ENCODE data around the gene SLC6A7.
"Not testable (repeated sequence)": the region's sequence is repeated elsewhere in the genome, so short reads cannot be mapped to it uniquely, and the experiment has no call there.

SLC6A7 gene

DNA sequence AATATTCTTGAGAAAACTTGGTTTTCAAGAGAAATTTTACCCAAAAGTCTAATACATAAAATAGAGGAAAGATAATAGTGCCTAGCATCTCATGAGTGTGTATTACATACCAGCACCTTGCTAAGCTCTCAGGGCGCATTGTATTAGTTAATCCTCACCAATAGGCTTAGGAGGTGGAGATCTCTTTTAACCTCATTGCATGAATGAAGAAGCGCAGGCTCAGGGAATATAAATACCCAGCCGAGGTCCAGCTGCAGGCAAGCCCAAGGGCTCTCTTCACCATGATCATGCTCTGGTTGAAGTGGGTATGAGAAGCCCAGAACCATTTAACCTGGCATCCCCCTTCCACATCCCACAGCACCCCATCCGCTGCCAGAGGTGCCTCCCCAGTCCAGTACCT, 53.7 kb downstream of the SLC6A7 start:
- DNase-seq (ENCODE audit: low read depth): no peak

DNA sequence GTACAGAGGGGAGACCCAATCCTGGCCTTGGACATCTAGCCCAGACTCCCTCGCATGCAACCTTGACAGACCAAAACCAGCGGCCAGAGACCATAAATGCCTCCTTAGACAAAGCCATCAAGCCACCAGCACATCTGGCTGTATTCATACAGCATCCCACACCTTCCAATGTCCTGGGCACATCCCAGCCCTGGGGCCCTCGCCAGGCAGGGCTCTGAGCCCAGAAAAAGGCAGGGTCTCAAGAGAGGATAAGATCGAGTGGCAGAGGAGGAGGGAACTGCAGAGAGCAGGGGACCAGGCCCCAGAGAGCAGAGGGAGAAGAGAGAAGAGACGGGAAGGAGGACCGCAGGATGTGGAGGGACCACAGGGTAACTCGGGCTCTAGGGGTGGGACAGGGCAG, 54.3 kb downstream of the SLC6A7 start:
- DNase-seq (ENCODE audit: low read depth): no peak

DNA sequence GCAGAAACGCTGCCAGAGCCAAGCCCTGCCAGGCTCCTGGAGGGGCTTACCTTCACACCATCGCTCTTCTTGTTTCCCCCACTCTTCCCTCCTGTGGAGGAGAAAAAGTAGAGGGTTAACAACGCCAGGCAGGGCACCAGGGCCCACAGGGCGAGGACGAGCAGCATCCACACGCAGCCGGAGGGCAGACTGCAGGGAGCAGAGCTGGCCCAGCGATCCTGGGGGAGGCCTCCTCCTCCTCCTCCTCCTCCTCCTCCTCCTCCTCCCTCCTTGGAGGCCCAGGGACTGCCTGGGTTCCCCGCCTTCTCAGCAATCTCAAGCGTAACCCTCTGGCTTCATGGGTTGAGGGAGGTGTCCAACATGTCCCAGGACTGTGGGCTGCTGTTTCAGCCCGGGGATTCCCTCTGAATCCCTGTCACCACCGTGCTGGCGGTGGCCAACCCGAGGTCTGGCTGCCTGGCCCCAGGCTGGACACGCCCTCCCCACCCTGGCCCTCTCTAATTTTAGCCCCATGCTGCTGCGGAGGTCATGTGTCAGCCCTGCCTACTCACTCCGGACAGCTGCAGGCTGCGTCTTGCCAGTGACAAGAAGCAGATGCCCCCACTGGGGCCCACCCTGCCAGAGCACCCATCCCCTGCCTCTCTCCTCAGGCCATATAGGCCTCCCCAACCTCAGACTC, 55.4 kb downstream of the SLC6A7 start:
- DNase-seq (ENCODE audit: low read depth): peak; percentile 16

DNA sequence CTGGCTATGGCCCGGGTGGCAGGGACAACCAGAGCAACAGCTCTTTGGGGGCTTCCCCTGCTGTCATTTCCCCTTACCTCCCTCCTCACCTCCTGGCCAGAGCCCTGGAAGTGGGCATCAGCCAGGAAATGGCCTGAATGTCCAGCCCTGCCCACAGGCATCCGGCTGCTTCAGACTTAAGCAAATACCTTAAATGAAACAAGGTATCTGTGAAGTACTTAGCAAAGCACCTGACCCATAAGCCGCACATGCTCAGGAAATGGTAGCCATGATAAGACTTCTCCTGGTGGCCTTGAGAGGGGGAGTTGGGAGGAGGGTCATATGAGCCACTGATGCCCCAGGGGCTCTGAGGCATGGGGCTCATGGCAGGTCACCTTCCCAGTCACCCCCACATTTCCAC, 55.9 kb downstream of the SLC6A7 start:
- DNase-seq (ENCODE audit: low read depth): no peak

DNA sequence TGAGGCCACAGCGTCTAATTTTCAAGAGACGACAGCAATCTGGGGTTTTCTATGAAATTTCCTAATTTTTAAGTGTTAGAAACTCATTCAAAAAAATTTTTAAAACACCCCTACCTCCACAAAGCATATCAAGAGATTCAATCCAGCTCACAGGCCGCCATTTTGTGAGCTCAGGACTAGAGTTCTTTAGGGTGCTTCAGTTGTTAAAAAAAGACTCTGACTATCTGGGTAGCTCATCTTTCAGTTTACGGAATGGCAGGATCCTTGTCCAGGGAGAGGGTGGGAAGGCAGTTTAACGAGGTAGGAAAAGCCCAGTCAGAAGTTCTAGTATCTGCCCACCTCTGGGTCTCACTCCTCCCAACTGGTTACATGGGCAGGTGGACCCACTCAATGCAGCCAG, 56.6 kb downstream of the SLC6A7 start:
- no peak for DNase-seq (ENCODE audit: low read depth)

DNA sequence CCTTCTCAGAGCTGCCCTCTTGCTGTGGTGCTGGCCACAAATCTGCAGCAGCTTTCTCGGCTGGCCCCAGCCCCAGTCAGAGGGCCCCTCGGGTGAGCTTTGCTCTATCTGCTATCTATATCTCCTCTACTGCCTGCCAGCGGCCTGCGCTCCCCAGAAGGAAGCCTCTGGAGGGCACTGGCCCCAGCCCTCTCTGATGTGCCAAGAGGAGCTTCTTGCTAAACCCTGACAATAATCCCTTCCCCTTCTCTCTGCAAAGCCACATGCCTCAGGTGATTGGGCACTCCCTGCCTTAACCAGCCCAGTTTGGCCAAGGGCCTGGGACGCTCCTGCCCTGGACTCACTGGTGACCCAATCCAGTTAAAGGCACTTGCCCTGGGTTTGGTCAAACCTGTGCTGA, 57.0 kb downstream of the SLC6A7 start:
- no peak for DNase-seq (ENCODE audit: low read depth)

DNA sequence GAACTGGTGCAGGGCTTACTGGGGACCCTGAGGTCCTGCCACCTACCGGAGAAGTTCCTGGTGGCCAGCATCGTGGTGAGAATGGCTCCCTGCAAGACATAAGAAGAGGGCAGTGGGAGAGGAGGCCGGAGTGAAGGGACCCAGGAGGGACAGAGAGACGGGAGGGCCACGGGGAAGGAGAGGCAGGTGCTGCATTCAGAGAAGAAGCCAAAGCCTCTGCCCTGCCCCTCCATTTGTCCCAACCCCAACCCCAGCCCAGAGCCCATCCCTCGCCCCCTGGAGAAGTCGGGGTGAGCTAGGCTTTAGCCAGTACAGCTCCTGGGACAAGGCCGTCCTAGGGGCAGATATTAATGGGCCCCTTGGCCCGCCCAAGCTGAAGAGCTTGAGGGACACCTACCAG, 57.9 kb downstream of the SLC6A7 start:
- no peak for DNase-seq (ENCODE audit: low read depth)

DNA sequence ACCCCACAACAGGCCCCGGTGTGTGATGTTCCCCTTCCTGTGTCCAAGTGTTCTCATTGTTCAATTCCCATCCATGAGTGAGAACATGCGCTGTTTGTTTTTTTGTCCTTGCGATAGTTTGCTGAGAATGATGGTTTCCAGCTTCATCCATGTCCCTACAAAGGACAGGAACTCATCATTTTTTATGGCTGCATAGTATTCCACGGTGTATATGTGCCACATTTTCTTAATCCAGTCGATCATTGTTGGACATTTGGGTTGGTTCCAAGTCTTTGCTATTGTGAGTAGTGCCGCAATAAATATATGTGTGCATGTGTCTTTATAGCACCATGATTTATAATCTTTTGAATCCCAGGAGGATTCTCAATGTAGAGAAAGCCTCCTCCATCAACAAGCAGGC, 58.6 kb downstream of the SLC6A7 start:
- DNase-seq (ENCODE audit: low read depth): not testable (repeated sequence)

DNA sequence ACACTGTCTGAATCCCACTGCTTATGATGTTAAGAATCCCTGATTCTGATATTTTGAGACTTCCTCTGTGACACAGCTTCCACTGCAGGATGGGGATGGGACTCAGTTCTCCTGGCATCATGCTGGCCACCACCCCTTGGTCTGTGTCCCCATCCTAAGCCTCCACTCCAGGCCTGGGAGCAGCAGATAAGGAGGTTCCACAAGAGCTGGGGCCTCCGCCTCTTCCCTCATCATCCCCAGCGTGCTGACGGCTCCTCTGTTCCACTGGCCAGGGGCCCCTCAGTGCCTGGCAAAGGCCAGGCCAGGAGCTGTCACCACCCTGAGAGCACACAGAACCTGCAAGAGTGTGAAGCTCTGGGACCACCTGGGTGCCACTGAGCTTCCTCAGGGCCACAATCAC, 59.1 kb downstream of the SLC6A7 start:
- DNase-seq (ENCODE audit: low read depth): no peak

DNA sequence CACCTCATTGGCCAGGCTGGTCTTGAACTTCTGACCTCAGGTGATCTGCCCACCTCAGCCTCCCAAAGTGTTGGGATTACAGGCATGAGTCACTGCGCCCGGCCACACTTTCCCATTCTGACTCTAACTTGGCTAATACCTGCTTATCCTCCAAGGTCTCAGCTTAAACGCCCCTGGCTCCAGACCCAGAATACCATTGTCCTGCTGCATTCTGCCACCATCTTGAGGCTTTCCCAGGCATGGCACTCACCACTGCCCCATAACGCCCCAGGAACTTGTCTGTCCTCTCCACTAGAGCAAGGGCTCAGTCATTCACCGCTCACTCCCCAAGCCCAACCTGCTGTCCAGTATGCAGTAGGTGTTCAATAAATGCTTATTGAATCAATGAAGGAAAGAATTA, 59.9 kb downstream of the SLC6A7 start:
- no peak for DNase-seq (ENCODE audit: low read depth)

DNA sequence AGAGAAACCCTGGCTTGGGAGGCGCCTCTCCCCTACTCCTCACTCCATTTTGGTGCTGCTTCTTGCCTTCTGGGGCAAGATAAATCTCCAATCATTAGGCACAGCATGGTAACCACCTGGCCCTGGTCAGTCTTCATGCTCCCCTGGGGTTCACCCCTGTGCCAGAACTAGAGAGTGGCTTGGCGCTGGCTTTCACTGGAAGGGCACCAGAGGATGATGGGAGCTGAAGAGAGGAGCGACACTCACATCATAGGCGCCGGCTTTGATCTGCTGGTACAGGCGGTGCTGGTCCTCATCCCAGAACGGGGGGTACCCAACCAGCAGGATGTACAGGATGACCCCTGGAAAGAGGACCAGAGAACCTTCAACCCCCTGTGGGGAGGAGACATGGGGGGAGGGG, 61.6 kb downstream of the SLC6A7 start:
- DNase-seq (ENCODE audit: low read depth): no peak

DNA sequence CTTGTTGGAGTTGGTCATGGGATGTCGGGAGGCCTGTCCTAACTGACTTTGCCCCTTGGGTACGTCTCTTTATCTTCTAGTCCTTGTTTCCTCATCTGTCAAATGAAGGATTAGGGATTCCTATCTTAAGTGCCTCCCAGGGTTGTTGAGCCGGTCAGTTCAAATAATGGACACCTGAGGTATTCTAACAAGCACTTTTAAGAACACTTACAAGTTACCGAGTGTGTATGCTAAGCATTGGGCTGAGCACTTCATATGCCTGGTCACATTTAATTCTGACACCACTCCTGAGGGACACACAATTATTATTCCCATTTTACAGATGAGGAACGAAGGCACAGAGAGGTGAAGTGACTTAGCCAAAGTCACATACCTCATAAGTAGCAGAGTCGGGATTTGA, 62.6 kb downstream of the SLC6A7 start:
- no peak for DNase-seq (ENCODE audit: low read depth)

DNA sequence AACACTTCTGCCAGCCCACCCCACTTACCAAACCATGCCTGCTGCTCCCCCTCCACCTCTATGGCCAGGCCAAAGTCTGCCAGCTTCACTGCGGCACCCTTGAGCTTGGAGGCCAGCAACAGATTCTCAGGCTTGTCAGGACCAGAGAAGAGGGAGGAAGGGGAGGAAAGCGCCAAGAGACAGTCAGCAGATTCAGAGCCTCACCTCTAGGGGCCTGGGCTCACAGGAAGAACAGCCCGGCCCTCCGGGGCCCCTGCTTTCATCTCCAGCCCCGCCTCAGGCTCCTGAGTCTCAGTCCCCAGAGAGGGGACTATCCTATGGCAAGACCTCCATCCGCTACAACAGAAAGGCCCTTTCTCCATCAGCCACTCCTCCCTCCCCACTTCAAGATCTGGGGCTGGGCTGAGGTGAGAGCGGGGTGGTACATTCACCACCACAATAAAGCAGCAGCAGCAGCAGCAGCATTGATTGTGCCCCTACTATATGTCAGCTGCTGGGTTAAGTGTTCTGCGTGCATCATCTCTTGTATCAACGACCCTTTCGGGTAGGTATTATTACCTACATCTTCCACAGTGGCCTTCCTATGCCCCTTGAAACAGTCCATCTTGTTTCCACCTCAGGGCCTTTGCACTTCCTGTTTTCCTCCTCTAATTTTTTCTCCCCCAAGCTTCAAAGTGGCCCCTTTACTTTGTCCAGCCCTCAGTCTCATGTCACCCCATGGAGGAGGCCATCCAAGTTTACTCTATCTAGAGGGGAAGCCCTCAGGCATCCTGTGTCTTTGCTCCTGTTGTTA, 63.8 kb downstream of the SLC6A7 start:
- DNase-seq (ENCODE audit: low read depth): no peak

DNA sequence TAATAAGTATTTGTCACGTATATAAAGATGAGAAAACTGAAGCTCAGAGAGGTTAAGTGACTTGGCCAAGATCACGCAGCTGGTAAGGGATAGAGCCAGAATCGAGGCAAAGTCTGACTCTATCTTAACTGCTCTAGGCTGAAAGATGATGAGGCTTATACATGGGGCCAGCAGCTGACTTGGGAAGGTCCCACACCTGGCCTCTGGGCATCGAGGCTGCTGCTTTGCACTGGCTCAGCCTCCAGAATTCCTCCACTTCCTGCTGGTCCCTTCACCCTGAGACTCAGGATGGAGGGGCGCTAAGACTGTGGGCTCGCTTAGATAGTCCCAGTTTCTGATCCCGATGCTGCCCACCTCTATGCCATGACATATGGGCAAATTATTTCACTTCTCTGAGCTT, 64.5 kb downstream of the SLC6A7 start:
- no peak for DNase-seq (ENCODE audit: low read depth)

DNA sequence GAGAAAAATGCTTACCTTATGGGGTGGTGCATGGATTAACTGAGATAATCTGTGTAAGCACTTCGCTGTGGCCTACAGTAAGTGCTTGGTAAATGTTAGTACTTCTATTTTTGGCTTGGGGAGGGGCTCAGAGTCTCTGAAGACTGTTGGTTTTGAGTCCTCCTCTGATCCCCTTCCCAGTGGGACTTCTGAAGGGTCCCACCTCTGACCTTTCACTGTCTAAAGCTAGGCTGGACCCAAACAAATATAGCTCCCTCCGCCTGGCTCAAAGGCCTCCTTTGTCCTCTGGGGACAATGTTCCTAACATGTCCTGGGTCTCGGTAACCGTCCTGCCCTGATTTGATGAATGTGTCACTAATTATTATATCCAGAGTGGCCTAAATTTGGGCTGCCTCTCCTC, 64.9 kb downstream of the SLC6A7 start:
- DNase-seq (ENCODE audit: low read depth): no peak

DNA sequence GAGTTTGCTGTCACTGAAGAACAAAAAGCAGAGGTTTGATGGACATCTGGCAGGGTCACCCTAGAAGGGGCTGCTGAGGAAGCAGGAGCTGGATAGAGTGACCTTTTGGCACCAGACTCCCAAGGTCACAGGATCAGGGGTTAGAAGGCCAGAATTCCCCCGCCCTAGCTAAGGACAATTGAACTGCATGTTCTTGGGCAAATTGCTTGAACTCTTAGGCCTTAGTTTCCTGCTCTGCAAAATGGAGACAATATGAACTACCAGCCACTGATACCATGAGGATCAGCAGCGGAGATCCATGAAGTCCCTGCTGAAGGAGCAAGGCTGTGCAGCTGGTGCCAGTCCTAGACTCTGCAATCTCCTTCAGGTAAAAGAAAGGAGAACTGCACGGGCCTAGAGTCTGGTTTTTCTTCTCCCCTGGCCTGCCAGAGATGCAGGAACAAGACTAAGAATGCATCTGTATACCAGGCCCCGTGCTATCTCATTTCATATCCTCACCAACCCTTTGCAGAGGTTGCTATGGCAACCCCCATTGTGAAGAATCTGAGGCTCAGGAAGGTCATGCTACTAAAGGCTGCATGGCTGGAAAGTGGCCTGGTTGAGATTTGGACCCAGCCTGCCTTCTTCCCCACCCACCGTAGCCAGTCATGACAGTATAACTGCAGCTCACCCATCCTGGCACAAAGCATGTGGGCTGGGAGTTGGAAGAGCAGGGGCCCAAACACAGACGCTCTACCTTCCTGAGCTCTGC, 66.0 kb downstream of the SLC6A7 start:
- DNase-seq (ENCODE audit: low read depth): no peak

DNA sequence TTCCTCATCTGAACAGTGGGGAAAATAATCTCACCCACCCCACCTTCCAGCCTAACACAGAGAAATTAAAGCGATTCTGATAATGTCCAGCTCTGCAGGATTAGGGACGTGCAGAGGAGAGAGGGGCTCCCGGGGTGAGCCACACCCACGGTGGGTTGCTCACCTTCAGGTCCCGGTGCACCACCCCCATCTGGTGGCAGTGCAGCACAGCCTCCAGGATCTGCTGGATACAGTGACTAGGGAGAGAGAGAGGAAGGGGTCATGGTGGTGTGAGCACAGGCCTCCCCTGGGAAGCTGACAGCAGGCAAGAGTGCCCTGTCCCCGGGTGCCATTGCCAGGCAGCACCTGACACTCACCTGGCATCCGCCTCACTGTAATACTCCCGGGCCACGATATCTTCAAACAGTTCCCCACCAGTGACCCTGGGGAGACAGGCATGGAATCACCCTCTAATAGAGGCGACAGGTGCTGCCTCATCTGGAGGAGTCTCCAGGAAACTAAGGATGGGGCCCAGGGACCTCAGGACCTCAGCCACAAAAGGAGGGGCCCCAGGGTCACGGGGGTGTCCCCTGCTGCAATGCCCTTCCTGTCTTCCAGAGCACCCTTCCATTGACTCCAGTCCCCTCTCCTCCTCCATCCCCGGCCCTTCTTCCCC, 66.7 kb downstream of the SLC6A7 start:
- no peak for DNase-seq (ENCODE audit: low read depth)

DNA sequence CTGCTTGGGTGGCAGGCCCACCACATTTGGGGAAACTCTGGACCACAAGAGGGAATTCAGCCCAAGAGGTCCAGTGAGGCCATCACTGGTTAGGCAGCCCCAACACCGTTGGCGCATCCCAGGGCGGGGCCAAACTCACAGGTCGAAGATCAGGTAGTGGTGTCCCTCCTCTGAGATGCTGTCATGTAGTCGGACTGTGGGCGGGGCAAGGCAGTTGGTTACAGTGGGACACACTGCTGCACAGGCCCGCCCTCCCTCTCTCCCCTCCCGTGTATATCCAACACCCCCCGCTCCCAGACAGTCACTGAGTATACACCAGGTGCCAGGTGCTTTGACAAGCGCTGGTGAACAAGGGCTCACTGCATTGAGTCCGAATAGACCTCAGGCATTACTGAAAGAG, 67.6 kb downstream of the SLC6A7 start:
- DNase-seq (ENCODE audit: low read depth): no peak

DNA sequence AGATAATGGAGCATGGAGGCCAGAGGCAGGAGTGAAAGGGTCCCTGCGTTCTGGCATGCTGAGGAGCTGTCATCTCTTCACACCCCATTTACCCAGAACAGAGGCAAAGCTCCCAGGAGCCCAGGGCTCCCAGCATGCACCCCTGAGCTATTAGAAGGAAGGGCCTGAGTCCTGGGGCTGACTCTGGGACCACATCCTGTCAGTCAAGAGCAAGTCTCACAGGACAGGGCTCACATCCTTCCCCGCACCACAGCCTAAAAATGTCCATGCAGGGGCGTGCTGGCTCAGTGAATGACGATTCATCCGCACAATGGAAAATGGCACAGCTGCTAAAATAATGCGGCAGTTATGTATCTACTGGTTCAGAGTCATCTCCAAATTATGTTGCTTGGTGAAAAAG, 68.3 kb downstream of the SLC6A7 start:
- no peak for DNase-seq (ENCODE audit: low read depth)

Measured in GM04504 (cell line).